HepG2 (cell line): ENCODE measurements around the gene CTU2.

Experiments
- CTCF ChIP-seq: sonication (generic); formaldehyde crosslinking; IDR thresholded peaks from 2 replicates; pipeline ENCODE4 v1.5.0; 2020; ENCODE audit warnings: mild to moderate bottlenecking, missing genetic modification reagents, moderate library complexity
- FOSL1 ChIP-seq: sonication (generic); formaldehyde crosslinking; IDR thresholded peaks from 2 replicates; pipeline ENCODE4 v1.9.0; 2021; ENCODE audit warnings: missing genetic modification reagents, borderline replicate concordance
- HDAC1 ChIP-seq: sonication (generic); formaldehyde crosslinking; IDR thresholded peaks from 2 replicates; pipeline ENCODE4 v1.5.1; 2020; ENCODE audit warnings: mild to moderate bottlenecking, missing genetic modification reagents
- POLR2A ChIP-seq, 2 experiments: IDR thresholded peaks; 2 replicates each; pipeline ENCODE4 v1.6.1; 2011; ENCODE audit warnings: low read depth in 2 of 2, low read length in 2 of 2, mild to moderate bottlenecking in 1 of 2, moderate library complexity in 1 of 2; ENCODE audit not compliant: insufficient read depth in 1 of 2
- POLR2AphosphoS2 ChIP-seq: IDR thresholded peaks from 2 replicates; pipeline ENCODE4 v1.6.1; 2011; ENCODE audit warnings: low read depth, low read length, improper control_type of control experiment
- RFX5 ChIP-seq: IDR thresholded peaks from 2 replicates; pipeline ENCODE4 v1.6.1; 2011; ENCODE audit warnings: low read depth, low read length, improper control_type of control experiment
- TCF7L2 ChIP-seq: IDR thresholded peaks from 2 replicates; pipeline ENCODE4 v1.6.1; 2011; ENCODE audit warnings: mild to moderate bottlenecking, low read depth, low read length, moderate library complexity
- U2AF2 ChIP-seq: fragments of 200-400 bp; formaldehyde crosslinking; IDR thresholded peaks from 2 replicates; pipeline ENCODE4 v1.6.1; 2017; ENCODE audit warnings: low read depth, mild to moderate bottlenecking, low read length
- ZHX1 ChIP-seq: sonication (generic); formaldehyde crosslinking; IDR thresholded peaks from 2 replicates; pipeline ENCODE4 v1.8.1; 2022; ENCODE audit warnings: low read depth, mild to moderate bottlenecking, missing genetic modification reagents
- ZNF274 ChIP-seq: sonication (generic); formaldehyde crosslinking; IDR thresholded peaks from 2 replicates; pipeline ENCODE4 v1.5.1; 2020; ENCODE audit warnings: mild to moderate bottlenecking, missing genetic modification reagents
- ZNF281 ChIP-seq: sonication (generic); formaldehyde crosslinking; IDR thresholded peaks from 2 replicates; pipeline ENCODE4 v1.4.0; 2020; ENCODE audit warnings: missing genetic modification reagents, borderline replicate concordance

- TF ChIP-seq U2AF2: no peak
- TF ChIP-seq RFX5: no peak
- no peak for TF ChIP-seq ZNF281 (CRISPR knock-in tag)
- TF ChIP-seq POLR2A (IDR thresholded peaks at IDR 0.05; ENCODE audit: insufficient read depth in 1 of 2, low read depth in 2 of 2, low read length in 2 of 2): no peak
- no peak for TF ChIP-seq CTCF (CRISPR knock-in tag)
- TF ChIP-seq HDAC1 (CRISPR knock-in tag): no peak
- no peak for TF ChIP-seq FOSL1 (CRISPR knock-in tag)
- TF ChIP-seq POLR2AphosphoS2: no peak
- no peak for TF ChIP-seq TCF7L2
- TF ChIP-seq ZHX1: no peak
- no peak for TF ChIP-seq ZNF274 (CRISPR knock-in tag)
Observed at GRCh38 chr16:88699180-88699579, 7.1 kb upstream of the CTU2 start.
